Heart right ventricle (tissue), 16 donors: Measurements from ENCODE around the gene DNM3. TPM values are rescaled to one million over a fixed set of nuclear protein-coding genes. Genes with fewer than 3 reads are reported as not detected.

Experiments
- ATAC-seq, 8 donors: fragments of 200-7000 bp; cut with Tn5 transposase; one replicate each; pipeline ENCODE4 v1.9.1; 2020; ENCODE audit warnings: mild to moderate bottlenecking in 8 of 8, moderate library complexity in 8 of 8, moderate number of reproducible peaks in 1 of 8
- DNase-seq, 2 donors: peaks; one replicate each; pipeline ENCODE4 v3.0.0-alpha.2; 2020
- H3K27ac ChIP-seq, 10 donors: fragments of 200-600 bp; sonication (generic) in 2 of 10; one replicate each; pipeline versions ENCODE4 v1.5.0 to v1.8.0; 2020 to 2022; ENCODE audit warnings: mild to moderate bottlenecking in 3 of 10
- H3K27me3 ChIP-seq, 7 donors: fragments of 200-600 bp; one replicate each; pipeline ENCODE4 v1.8.0; 2021 to 2022; ENCODE audit warnings: mild to moderate bottlenecking in 2 of 7
- H3K36me3 ChIP-seq, 9 donors: fragments of 200-600 bp; sonication (generic) in 1 of 9; one replicate each; pipeline versions ENCODE4 v1.5.0 to v1.8.0; 2020 to 2022; ENCODE audit warnings: mild to moderate bottlenecking in 2 of 9
- H3K4me1 ChIP-seq, 9 donors: fragments of 200-600 bp; sonication (generic) in 1 of 9; one replicate each; pipeline versions ENCODE4 v1.5.0 to v1.8.0; 2020 to 2022; ENCODE audit warnings: mild to moderate bottlenecking in 4 of 9
- H3K4me3 ChIP-seq, 10 donors: fragments of 200-600 bp; sonication (generic) in 2 of 10; one replicate each; pipeline versions ENCODE4 v1.5.0 to v1.8.0; 2020 to 2022; ENCODE audit warnings: mild to moderate bottlenecking in 7 of 10, moderate library complexity in 2 of 10
- H3K9me3 ChIP-seq, 11 donors: fragments of 200-600 bp in 10 of 11; sonication (generic) in 2 of 11; one replicate each; pipeline versions ENCODE4 v1.5.0 to v1.8.0; 2013 to 2022; ENCODE audit warnings: mild to moderate bottlenecking in 2 of 11, control low read depth in 1 of 11, moderate library complexity in 1 of 11
- CTCF ChIP-seq, 9 donors: fragments of 200-600 bp; sonication (generic) in 2 of 9; IDR thresholded peaks; one replicate each; pipeline versions ENCODE4 v1.5.0 to v1.8.0; 2021 to 2022; ENCODE audit warnings: antibody characterized with exemption in 9 of 9, mild to moderate bottlenecking in 5 of 9, moderate library complexity in 1 of 9
- WGBS, 2 donors: extraction: QIAGEN DNeasy Blood & Tissue Kit; methylation state at CpG; one replicate each; pipeline ENCODE4 v1.1.7; 2013; ENCODE audit warnings: inconsistent platforms in 1 of 2; 5-methylcytosine and 5-hydroxymethylcytosine counted together
- intact Hi-C, 10 donors: fragments of 100-400 bp; cut with DNase I; formaldehyde crosslinking; loops; one replicate each; pipeline versions ENCODE4 v1.11.1 to v1.14.2; 2022
- polyA plus RNA-seq, 2 donors: library from polyadenylated mRNA; stranded (reverse); fragments of 200-250 nt; gene quantifications; one replicate each; pipeline ENCODE4 v1.2.3, GENCODE V29; 2013
- total RNA-seq, 10 donors: library from RNA; stranded (reverse); fragmentation: NEBNext Ultra II Directional in 3 of 10; extraction: Animal tissue kit (Norgen Biotek cat#: 25700) in 3 of 10; gene quantifications; one replicate each; pipeline versions ENCODE4 v1.2.1 to v1.2.4, GENCODE V29; 2021 to 2023
- donor health status: Arrhythmogenic right ventricular cardiomyopathy.
- donor health status: ischemic (EF 13 %, LVEDD 7.1; RV severe dilation, severe dysfunction).
- donor health status: healthy with polysubstance abuse.
- donor health status: DM: no; HTN: yes; CAD: no.
- donor health status: DM: no; HTN: no; CAD: no.
- donor health status: ischemic (EF 25% LVEDD 6.9; RV normal size, moderate dysfunction).
- donor health status: ischemic (EF 25% LVEDD 5.7; RV mildly dilated, moderate dysfunction).
- donor health status: healthy.
- donor health status: DM: yes; HTN: yes; CAD: no.
- donor health status: Ischemic cardiomyopathy.
- donor health status: ischemic (EF 35%, LVEDD 5.7; RV mildly dilated, moderate dysfunction).
- donor health status: nonischemic (EF 11% LVEDD 7.7; RV severe dilation, severe dysfunction).
- donor health status: DM: yes; HTN: yes; CAD: no.
- donor health status: PGD.
- donor health status: ischemic (EF 29% LVEDD 5.4; RV normal size, mild dysfunction).
- donor health status: nonischemic (EF 23%, LVEDD 6.1; RV moderate dilation, normal function).

The DNM3 gene
- total and polyA plus RNA-seq, 12 donors, result 0.77 to 2.8 (median 2.2) TPM

- DNase-seq (no peak), ATAC-seq (no peak)
- Histone ChIP-seq H3K9me3 (no peaks in the 10 kb centered on the region), H3K27me3 (no peaks in the 10 kb centered on the region), H3K4me3 (no peak overlapping the region), H3K36me3 (no peaks in the 10 kb centered on the region), H3K27ac (no peak overlapping the region), H3K4me1 (peaks cover 0 to 4% (median 0%) of the 10 kb centered on the region in 9 donors)
- 74 to 81% methylated on average over 4 of the region's 4 CpGs for WGBS, 2 donors
- intact Hi-C loops, result no loop called here
- TF ChIP-seq CTCF (IDR thresholded peaks at IDR 0.05), result no peak
These were observed 98.4 kb downstream of the DNM3 start for GRCh38 chr1:171939740-171940139.

GRCh38 chr1:171940368-171940767, 99.1 kb downstream of the DNM3 start:
- intact Hi-C loops, result no loop called here
- DNase-seq (no peak), ATAC-seq (no peak)
- H3K27ac ChIP-seq, result no peak overlapping the region
- no peak for TF ChIP-seq CTCF (IDR thresholded peaks at IDR 0.05)
- no peaks in the 10 kb centered on the region for H3K27me3 ChIP-seq
- H3K4me3 ChIP-seq, result no peak overlapping the region
- no peaks in the 10 kb centered on the region for H3K9me3 ChIP-seq
- no peaks in the 10 kb centered on the region for H3K36me3 ChIP-seq
- peaks cover 0 to 4% (median 0%) of the 10 kb centered on the region in 9 donors for H3K4me1 ChIP-seq

DNA sequence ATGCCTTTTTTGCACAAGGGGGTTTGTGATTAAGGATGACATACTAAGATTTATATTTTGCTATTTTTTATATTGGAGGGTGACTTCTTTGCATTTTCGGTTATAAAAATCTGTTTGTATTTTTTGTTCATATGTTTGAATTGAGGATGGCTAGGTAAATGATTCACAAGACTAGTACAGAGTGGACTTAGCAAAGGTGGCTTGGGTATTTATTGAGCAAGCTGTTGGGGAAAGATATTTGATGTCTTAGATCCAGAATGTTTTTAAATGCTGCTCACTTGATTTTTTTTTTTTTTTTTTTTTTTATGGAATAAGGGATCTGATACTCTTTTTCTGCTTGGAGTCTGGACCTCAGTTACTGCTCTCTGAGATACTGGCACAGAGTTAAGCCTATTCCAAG, 100.6 kb downstream of the DNM3 start:
- 93 to 97% methylated on average over 1 of the region's 1 CpG for WGBS, 2 donors
- no peak for TF ChIP-seq CTCF (IDR thresholded peaks at IDR 0.05)
- no peaks in the 10 kb centered on the region for H3K27me3 ChIP-seq
- no peaks in the 10 kb centered on the region for H3K9me3 ChIP-seq
- intact Hi-C loops, result no loop called here
- DNase-seq (no peak), ATAC-seq (no peak)
- no peaks in the 10 kb centered on the region for H3K36me3 ChIP-seq
- peaks cover 0 to 4% (median 0%) of the 10 kb centered on the region in 9 donors for H3K4me1 ChIP-seq
- no peak overlapping the region for H3K4me3 ChIP-seq
- no peak overlapping the region for H3K27ac ChIP-seq

- H3K9me3 ChIP-seq, result no peaks in the 10 kb centered on the region
- intact Hi-C loops, result no loop called here
- WGBS, 2 donors, result 87 to 94% methylated on average over 3 of the region's 3 CpGs
- no peak for DNase-seq
- ATAC-seq, result peak in 4 of 8 donors; percentile 14 to 64 (median 34)
- no peaks in the 10 kb centered on the region for H3K27me3 ChIP-seq
- peaks cover 0 to 9% (median 0%) of the 10 kb centered on the region in 9 donors for H3K4me1 ChIP-seq
- H3K36me3 ChIP-seq, result no peaks in the 10 kb centered on the region
- no peak for TF ChIP-seq CTCF (IDR thresholded peaks at IDR 0.05)
- H3K27ac ChIP-seq, result no peak overlapping the region
- H3K4me3 ChIP-seq, result no peak overlapping the region
These were observed 102.8 kb downstream of the DNM3 start for GRCh38 chr1:171943973-171944561.
